K562 (cell line): ENCODE results near the gene NTRK1. TPM values are rescaled to one million over a fixed set of nuclear protein-coding genes. Genes with fewer than 3 reads are reported as not detected.

Experiments
- BRD9 ChIP-seq: fragments of 450-650 bp; IDR thresholded peaks from 2 replicates; pipeline ENCODE4 v1.6.1; 2018; ENCODE audit warnings: low read depth; ENCODE audit not compliant: partially characterized antibody
- CHCHD3 ChIP-seq: fragments of 250-450 bp; sonication (Bioruptor Pico); IDR thresholded peaks from 2 replicates; pipeline ENCODE4 v2.1.2; 2022; ENCODE audit warnings: mild to moderate bottlenecking
- EP300 ChIP-seq: IDR thresholded peaks from 2 replicates; pipeline ENCODE4 v1.6.1; 2012; ENCODE audit warnings: low read length, improper control_type of control experiment
- ETV1 ChIP-seq: fragments of 450-650 bp; conservative IDR thresholded peaks from 2 replicates; pipeline ENCODE4 v1.6.1; 2016; ENCODE audit warnings: missing genetic modification characterization, control low read depth, low read depth, missing compliant biosample characterization
- ETV5 ChIP-seq: sonication (generic); formaldehyde crosslinking; IDR thresholded peaks from 2 replicates; pipeline ENCODE4 v1.4.0; 2020; ENCODE audit warnings: low read depth, mild to moderate bottlenecking, missing genetic modification reagents
- FOXA1 ChIP-seq: fragments of 450-650 bp; IDR thresholded peaks from 2 replicates; pipeline ENCODE4 v1.6.1; 2016; ENCODE audit warnings: mild to moderate bottlenecking, borderline replicate concordance
- HDAC6 ChIP-seq: IDR thresholded peaks from 2 replicates; pipeline ENCODE4 v1.6.1; 2012; ENCODE audit warnings: low read depth, mild to moderate bottlenecking, control low read depth, inconsistent platforms, low read length, moderate library complexity
- KLF1 ChIP-seq: fragments of 450-650 bp; IDR thresholded peaks from 2 replicates; pipeline ENCODE4 v1.6.1; 2016; ENCODE audit warnings: missing genetic modification characterization, missing compliant biosample characterization
- LEF1 ChIP-seq: fragments of 450-650 bp; IDR thresholded peaks from 2 replicates; pipeline ENCODE4 v1.6.1; 2016; ENCODE audit warnings: mild to moderate bottlenecking
- MBD2 ChIP-seq: sonication (generic); IDR thresholded peaks from 2 replicates; pipeline ENCODE4 v1.6.1; 2016; ENCODE audit warnings: low read depth, borderline replicate concordance
- NCOA2 ChIP-seq, 2 experiments: fragments of 450-650 bp; IDR thresholded peaks; 2 replicates each; pipeline ENCODE4 v1.6.1; 2018; ENCODE audit warnings: mild to moderate bottlenecking in 2 of 2, moderate library complexity in 1 of 2; ENCODE audit not compliant: partially characterized antibody in 2 of 2
- NFE2 ChIP-seq: IDR thresholded peaks from 2 replicates; pipeline ENCODE4 v1.6.1; 2014; ENCODE audit warnings: antibody characterized with exemption, low read depth
- NFE2L1 ChIP-seq: fragments of 450-650 bp; IDR thresholded peaks from 2 replicates; pipeline ENCODE4 v1.6.1; 2016; ENCODE audit warnings: missing genetic modification characterization, low read depth, mild to moderate bottlenecking, missing compliant biosample characterization, moderate library complexity, borderline replicate concordance
- NR2C1 ChIP-seq, 2 experiments: fragments of 450-650 bp; IDR thresholded peaks; 2 replicates each; pipeline ENCODE4 v1.6.1; 2017; ENCODE audit warnings: mild to moderate bottlenecking in 2 of 2, antibody characterized with exemption in 1 of 2, inconsistent platforms in 1 of 2, missing compliant biosample characterization in 1 of 2, missing genetic modification characterization in 1 of 2
- RB1 ChIP-seq: fragments of 450-650 bp; IDR thresholded peaks from 2 replicates; pipeline ENCODE4 v1.6.1; 2017; ENCODE audit warnings: low read depth, mild to moderate bottlenecking
- SMARCA4 ChIP-seq: fragments of 450-650 bp; IDR thresholded peaks from 2 replicates; pipeline ENCODE4 v1.6.1; 2016
- SRSF3 ChIP-seq: fragments of 200-400 bp; formaldehyde crosslinking; IDR thresholded peaks from 2 replicates; pipeline ENCODE4 v1.6.1; 2016; ENCODE audit warnings: mild to moderate bottlenecking, low read length, moderate library complexity; ENCODE audit not compliant: insufficient read depth
- XRCC3 ChIP-seq: fragments of 450-650 bp; IDR thresholded peaks from 2 replicates; pipeline ENCODE4 v1.6.1; 2017; ENCODE audit warnings: mild to moderate bottlenecking, moderate library complexity
- ZC3H11A ChIP-seq: IDR thresholded peaks from 2 replicates; pipeline ENCODE4 v1.6.1; 2012; ENCODE audit warnings: low read depth, low read length, improper control_type of control experiment
- ZNF347 ChIP-seq: fragments of 450-650 bp; formaldehyde crosslinking; IDR thresholded peaks from 2 replicates; pipeline ENCODE4 v1.4.0; 2020; ENCODE audit warnings: low read depth, mild to moderate bottlenecking, moderate library complexity
- ZNF41 ChIP-seq: fragments of 250-450 bp; sonication (Bioruptor Pico); conservative IDR thresholded peaks from 2 replicates; pipeline ENCODE4 v1.4.0; 2020; ENCODE audit warnings: mild to moderate bottlenecking
- ZSCAN29 ChIP-seq: fragments of 450-650 bp; IDR thresholded peaks from 2 replicates; pipeline ENCODE4 v1.6.1; 2017
- polyA plus RNA-seq, 8 experiments: library from polyadenylated mRNA; depleted of rRNA in 4 of 8; stranded (reverse) in 5 of 8; unstranded in 3 of 8; fragments of >200 nt; fragmentation: Nextera tagmentation in 2 of 8; fragmentation: Illumina TruSeq in 1 of 8; extraction: Ambion mirVana in 2 of 8; extraction: Trizol in 1 of 8; gene quantifications; 2 replicates each; pipeline versions ENCODE4 v1.2.1 to v1.2.3, GENCODE V29; 2011 to 2014; ENCODE audit warnings: inconsistent platforms in 1 of 8, missing spikeins in 1 of 8
- total RNA-seq, 7 experiments: library from RNA; depleted of rRNA in 6 of 7; stranded (reverse); fragments of >200 nt in 6 of 7; fragmentation: Illumina TruSeq in 2 of 7; extraction: Trizol in 2 of 7; gene quantifications; 2 replicates each; pipeline versions ENCODE4 v1.2.1 to v1.2.3, GENCODE V29; 2011 to 2021; ENCODE audit warnings: low replicate concordance in 1 of 7
- TF ChIP-seq, protein P1 (sequence below): sonication (generic); formaldehyde crosslinking; IDR thresholded peaks from 2 replicates; pipeline ENCODE4 v1.9.0; 2022; ENCODE audit warnings: mild to moderate bottlenecking, missing genetic modification reagents
- TF ChIP-seq, protein P2 (sequence below): fragments of 250-450 bp; sonication (Bioruptor Pico); IDR thresholded peaks from 2 replicates; pipeline ENCODE4 v1.5.1; 2021; ENCODE audit warnings: mild to moderate bottlenecking
- TF ChIP-seq, protein P3 (sequence below): fragments of 200-400 bp; formaldehyde crosslinking; IDR thresholded peaks from 2 replicates; pipeline ENCODE4 v1.6.1; 2017; ENCODE audit warnings: mild to moderate bottlenecking, low read depth, low read length, moderate library complexity
- TF ChIP-seq, protein P4 (sequence below): sonication (generic); formaldehyde crosslinking; IDR thresholded peaks from 2 replicates; pipeline ENCODE4 v1.8.1; 2023; ENCODE audit warnings: mild to moderate bottlenecking, missing genetic modification reagents

Gene NTRK1
- total and polyA plus RNA-seq, 9 of the 15 experiments (the other 6 are each of a cell fraction or from before 2014, with no cell fraction given) = 0.46 to 30.0 (median 7.9) TPM

DNA sequence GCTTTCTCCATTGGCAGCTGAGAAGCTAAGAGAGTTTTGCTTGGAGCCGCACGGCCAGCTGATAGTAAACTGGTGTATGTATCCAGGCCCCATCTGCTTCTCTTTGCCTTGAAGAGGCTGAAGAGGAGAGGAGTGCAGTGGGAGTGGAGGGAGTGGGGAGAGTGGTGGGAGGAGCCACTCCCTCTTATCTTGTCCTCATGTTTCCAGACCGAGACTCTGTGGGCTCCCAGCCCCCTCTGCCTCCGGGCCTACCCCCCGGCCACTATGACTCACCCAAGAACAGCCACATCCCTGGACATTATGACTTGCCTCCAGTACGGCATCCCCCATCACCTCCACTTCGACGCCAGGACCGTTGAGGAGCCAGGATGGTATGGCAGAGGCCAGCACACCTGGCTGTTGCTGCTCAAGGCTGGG is 53.8 kb downstream of the NTRK1 start (continued):
- TF ChIP-seq NCOA2 (IDR thresholded peaks at IDR 0.05; ENCODE audit: partially characterized antibody in 2 of 2) = no peak
- no peak for TF ChIP-seq ZSCAN29
- TF ChIP-seq XRCC3 = no peak
- no peak for TF ChIP-seq CHCHD3
- TF ChIP-seq SMARCA4 = peak; percentile 94
- peak; percentile 81 for TF ChIP-seq EP300
- TF ChIP-seq BRD9 = no peak
- TF ChIP-seq, protein P1, sequence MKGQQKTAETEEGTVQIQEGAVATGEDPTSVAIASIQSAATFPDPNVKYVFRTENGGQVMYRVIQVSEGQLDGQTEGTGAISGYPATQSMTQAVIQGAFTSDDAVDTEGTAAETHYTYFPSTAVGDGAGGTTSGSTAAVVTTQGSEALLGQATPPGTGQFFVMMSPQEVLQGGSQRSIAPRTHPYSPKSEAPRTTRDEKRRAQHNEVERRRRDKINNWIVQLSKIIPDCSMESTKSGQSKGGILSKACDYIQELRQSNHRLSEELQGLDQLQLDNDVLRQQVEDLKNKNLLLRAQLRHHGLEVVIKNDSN (CRISPR knock-in tag) = no peak
- TF ChIP-seq NFE2L1 (tag) = no peak
- TF ChIP-seq ETV5 (CRISPR knock-in tag) = peak; percentile 73; the same call in 1 of the 2 replicates
- TF ChIP-seq NFE2 = no peak
- no peak for TF ChIP-seq ZNF347
- TF ChIP-seq NR2C1 (IDR thresholded peaks at IDR 0.05) = no peak
- no peak for TF ChIP-seq NR2C1 (tag; IDR thresholded peaks at IDR 0.05)
- no peak for TF ChIP-seq SRSF3
- no peak for TF ChIP-seq ZNF41 (CRISPR knock-in tag)
- TF ChIP-seq LEF1 = peak; percentile 80; the same call in 1 of the 2 replicates
- no peak for TF ChIP-seq HDAC6
- no peak for TF ChIP-seq ETV1 (tag)
- TF ChIP-seq, protein P2, sequence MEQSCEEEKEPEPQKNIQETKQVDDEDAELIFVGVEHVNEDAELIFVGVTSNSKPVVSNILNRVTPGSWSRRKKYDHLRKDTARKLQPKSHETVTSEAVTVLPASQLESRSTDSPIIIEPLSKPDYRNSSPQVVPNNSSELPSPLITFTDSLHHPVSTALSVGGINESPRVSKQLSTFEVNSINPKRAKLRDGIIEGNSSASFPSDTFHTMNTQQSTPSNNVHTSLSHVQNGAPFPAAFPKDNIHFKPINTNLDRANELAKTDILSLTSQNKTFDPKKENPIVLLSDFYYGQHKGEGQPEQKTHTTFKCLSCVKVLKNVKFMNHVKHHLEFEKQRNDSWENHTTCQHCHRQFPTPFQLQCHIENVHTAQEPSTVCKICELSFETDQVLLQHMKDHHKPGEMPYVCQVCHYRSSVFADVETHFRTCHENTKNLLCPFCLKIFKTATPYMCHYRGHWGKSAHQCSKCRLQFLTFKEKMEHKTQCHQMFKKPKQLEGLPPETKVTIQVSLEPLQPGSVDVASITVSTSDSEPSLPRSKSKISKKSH (CRISPR knock-in tag) = no peak
- no peak; the same call in 1 of the 2 replicates for TF ChIP-seq MBD2
- no peak for TF ChIP-seq RB1
- TF ChIP-seq, protein P3, sequence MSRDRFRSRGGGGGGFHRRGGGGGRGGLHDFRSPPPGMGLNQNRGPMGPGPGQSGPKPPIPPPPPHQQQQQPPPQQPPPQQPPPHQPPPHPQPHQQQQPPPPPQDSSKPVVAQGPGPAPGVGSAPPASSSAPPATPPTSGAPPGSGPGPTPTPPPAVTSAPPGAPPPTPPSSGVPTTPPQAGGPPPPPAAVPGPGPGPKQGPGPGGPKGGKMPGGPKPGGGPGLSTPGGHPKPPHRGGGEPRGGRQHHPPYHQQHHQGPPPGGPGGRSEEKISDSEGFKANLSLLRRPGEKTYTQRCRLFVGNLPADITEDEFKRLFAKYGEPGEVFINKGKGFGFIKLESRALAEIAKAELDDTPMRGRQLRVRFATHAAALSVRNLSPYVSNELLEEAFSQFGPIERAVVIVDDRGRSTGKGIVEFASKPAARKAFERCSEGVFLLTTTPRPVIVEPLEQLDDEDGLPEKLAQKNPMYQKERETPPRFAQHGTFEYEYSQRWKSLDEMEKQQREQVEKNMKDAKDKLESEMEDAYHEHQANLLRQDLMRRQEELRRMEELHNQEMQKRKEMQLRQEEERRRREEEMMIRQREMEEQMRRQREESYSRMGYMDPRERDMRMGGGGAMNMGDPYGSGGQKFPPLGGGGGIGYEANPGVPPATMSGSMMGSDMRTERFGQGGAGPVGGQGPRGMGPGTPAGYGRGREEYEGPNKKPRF = no peak
- no peak for TF ChIP-seq ZC3H11A
- TF ChIP-seq, protein P4, sequence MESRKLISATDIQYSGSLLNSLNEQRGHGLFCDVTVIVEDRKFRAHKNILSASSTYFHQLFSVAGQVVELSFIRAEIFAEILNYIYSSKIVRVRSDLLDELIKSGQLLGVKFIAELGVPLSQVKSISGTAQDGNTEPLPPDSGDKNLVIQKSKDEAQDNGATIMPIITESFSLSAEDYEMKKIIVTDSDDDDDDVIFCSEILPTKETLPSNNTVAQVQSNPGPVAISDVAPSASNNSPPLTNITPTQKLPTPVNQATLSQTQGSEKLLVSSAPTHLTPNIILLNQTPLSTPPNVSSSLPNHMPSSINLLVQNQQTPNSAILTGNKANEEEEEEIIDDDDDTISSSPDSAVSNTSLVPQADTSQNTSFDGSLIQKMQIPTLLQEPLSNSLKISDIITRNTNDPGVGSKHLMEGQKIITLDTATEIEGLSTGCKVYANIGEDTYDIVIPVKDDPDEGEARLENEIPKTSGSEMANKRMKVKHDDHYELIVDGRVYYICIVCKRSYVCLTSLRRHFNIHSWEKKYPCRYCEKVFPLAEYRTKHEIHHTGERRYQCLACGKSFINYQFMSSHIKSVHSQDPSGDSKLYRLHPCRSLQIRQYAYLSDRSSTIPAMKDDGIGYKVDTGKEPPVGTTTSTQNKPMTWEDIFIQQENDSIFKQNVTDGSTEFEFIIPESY (CRISPR knock-in tag) = 0 out of 2 replicates have a peak, but pooled peaks have one; percentile 47
- TF ChIP-seq FOXA1 = no peak
- TF ChIP-seq KLF1 (tag) = no peak
